ENCODE data around the gene OR6B1. TPM values are rescaled to one million over a fixed set of nuclear protein-coding genes. Genes with fewer than 3 reads are reported as not detected.

OR6B1 gene
- total and polyA plus RNA-seq, 9 of the 15 experiments (the other 6 are each of a cell fraction or from before 2014, with no cell fraction given): not detected

GRCh38 chr7:143992670-143993069 lies 7.5 kb upstream of the OR6B1 start:
- Histone ChIP-seq H3K9me1 (ENCODE audit: control insufficient read depth, insufficient read depth, low read length) (no peaks in the 10 kb centered on the region), H3K4me2 (ENCODE audit: insufficient read depth, low read length) (no peak overlapping the region), H4K20me1 (replicated peaks; ENCODE audit: control insufficient read depth, insufficient read depth, low read length) (no peaks in the 10 kb centered on the region), H2AFZ (ENCODE audit: low read depth, low read length) (no peak overlapping the region), H3K9ac (ENCODE audit: insufficient read depth in 1 of 2, low read depth in 2 of 2, low read length in 2 of 2) (no peak overlapping the region), H3K36me3 (ENCODE audit: control insufficient read depth, insufficient read depth, low read length) (no peaks in the 10 kb centered on the region), H3K27ac (ENCODE audit: extremely low read depth, low read depth, low read length) (no peak overlapping the region), H3K4me1 (replicated peaks in 1 of 2; ENCODE audit: control insufficient read depth in 2 of 2, insufficient read depth in 2 of 2, low read length in 2 of 2) (no peaks in the 10 kb centered on the region), H3K27me3 (ENCODE audit: control insufficient read depth in 2 of 2, insufficient read depth in 2 of 2, low read length in 2 of 2) (no peaks in the 10 kb centered on the region; a peak in 1 of 5 replicates), H3K4me3 (no peak overlapping the region), H3K9me3 (replicated peaks; ENCODE audit: control insufficient read depth, insufficient read depth, low read depth, low read length) (0 out of 2 replicates have a peak, but pooled peaks cover 4% of the 10 kb centered on the region), H3K79me2 (ENCODE audit: control insufficient read depth, insufficient read depth, low read length) (no peaks in the 10 kb centered on the region)
- TF ChIP-seq POLR2H (tag; IDR thresholded peaks at IDR 0.05; ENCODE audit: low read depth): 0 out of 2 replicates have a peak, but pooled peaks have one; percentile 31
- TF ChIP-seq ELK3 (CRISPR knock-in tag; IDR thresholded peaks at IDR 0.05): no peak
- TF ChIP-seq KLF1 (tag; IDR thresholded peaks at IDR 0.05): no peak
- TF ChIP-seq ZMIZ1 (IDR thresholded peaks at IDR 0.05; ENCODE audit: low read depth in 2 of 2, low read length in 2 of 2): no peak
- ChIA-PET CTCF (ENCODE audit: low intra/inter-chr PET ratio) (no interaction called here), POLR2A (no interaction called here)
- DNase-seq (ENCODE audit: extremely low read depth in 1 of 4, low spot score in 3 of 4): no peak
- no peak for ATAC-seq
- in situ Hi-C loops (cut with MboI) (no loop called here), intact Hi-C loops (cut with micrococcal nuclease) (no loop called here)
- FAIRE-seq: no peak
- BruUV-seq (replicated peaks): no TSS peak
